GM10266 (cell line): Measurements from ENCODE around the gene DRGX.

Source experiments
- DNase-seq: peaks from one replicate; pipeline ENCODE4 v3.0.0; 2012; ENCODE audit errors: extremely low spot score
- TF ChIP-seq, protein P1 (sequence below): IDR thresholded peaks from 2 replicates; pipeline ENCODE4 v1.5.1; 2012; ENCODE audit warnings: mild to moderate bottlenecking, low read depth; ENCODE audit not compliant: control insufficient read depth, insufficient read depth; ENCODE audit errors: missing control alignments

DRGX gene

DNA sequence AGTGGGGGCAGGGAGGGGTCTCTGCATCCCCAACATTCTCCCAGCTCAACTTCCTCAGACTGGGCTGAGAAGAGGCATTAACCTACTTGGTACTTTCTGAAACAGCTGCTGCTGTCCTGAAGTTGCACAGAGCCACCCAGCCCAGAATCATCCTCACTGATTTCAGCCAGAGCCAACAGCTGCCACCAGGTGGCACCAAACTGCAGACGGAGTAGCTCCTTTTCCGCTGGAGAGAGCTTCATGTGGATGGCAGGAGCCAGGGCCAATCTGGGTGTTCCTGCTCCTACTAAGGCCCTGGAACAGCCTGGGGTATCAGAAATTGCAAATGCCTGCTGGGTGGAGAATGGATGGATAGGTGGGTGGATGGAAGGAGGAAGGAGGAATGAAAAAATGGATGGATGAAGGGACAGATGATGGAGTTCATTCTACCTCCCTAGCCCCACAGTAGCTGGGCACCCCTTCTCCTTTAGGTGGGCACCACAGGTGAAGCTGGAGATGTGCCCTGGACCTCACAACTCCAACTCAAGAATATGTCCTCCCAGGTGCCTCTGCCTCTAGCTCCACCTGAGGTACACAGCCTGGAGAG lies 11.8 kb upstream of the DRGX start:
- TF ChIP-seq, protein P1, sequence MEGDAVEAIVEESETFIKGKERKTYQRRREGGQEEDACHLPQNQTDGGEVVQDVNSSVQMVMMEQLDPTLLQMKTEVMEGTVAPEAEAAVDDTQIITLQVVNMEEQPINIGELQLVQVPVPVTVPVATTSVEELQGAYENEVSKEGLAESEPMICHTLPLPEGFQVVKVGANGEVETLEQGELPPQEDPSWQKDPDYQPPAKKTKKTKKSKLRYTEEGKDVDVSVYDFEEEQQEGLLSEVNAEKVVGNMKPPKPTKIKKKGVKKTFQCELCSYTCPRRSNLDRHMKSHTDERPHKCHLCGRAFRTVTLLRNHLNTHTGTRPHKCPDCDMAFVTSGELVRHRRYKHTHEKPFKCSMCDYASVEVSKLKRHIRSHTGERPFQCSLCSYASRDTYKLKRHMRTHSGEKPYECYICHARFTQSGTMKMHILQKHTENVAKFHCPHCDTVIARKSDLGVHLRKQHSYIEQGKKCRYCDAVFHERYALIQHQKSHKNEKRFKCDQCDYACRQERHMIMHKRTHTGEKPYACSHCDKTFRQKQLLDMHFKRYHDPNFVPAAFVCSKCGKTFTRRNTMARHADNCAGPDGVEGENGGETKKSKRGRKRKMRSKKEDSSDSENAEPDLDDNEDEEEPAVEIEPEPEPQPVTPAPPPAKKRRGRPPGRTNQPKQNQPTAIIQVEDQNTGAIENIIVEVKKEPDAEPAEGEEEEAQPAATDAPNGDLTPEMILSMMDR = peak; percentile 87
- peak; percentile 83 for DNase-seq

DNA sequence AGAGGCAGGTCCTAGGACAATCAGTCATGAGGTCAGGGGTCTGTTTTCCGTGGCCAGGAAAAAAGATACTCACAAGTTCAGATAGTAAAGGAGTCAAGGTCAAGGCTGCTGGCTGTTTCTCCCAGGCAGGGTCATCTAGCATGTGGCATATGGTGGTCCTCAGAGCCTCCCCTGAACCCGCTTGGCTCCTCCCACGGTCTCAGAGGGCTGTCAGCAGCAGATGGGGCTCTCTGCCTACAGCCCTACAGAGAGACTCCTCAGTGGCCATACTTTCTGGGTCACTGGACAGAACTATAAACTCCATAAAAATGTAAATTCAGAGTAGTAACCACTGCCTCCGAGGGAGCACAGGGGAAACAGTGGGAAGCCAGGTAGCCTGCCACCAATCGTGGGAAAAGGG lies 11.3 kb upstream of the DRGX start:
- TF ChIP-seq, protein P1 = no peak
- no peak for DNase-seq

- no peak for DNase-seq
- TF ChIP-seq, protein P1 = no peak
Measured at GRCh38 chr10:49404321-49404878, 8.5 kb upstream of the DRGX start.

DNA sequence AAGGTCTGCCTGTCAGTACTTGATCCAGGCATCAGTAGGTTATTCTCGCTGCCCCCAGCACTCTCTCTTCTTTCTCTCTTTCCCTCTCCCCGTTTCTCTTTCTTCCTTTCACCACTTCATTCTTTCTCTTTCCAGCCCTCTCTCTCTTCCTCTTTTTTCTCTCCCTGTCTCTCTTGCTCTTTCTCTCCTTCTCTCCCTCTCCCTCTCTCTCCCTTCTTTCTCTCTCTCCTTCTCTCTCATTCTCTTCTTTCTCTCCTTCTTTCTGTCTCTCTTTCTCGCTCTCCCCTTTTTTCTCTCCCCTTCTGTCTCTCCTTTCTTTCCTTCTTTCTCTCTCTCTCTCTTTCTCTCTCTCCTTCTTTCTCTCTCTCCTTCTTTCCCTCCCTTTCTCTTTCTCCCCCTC lies 7.5 kb upstream of the DRGX start:
- no peak for DNase-seq
- TF ChIP-seq, protein P1 = no peak

- TF ChIP-seq, protein P1 = no peak
- no peak for DNase-seq
Measured at GRCh38 chr10:49400365-49400764, 4.5 kb upstream of the DRGX start.

GRCh38 chr10:49398986-49399385 lies 3.1 kb upstream of the DRGX start:
- no peak for DNase-seq
- TF ChIP-seq, protein P1 = no peak

DNA sequence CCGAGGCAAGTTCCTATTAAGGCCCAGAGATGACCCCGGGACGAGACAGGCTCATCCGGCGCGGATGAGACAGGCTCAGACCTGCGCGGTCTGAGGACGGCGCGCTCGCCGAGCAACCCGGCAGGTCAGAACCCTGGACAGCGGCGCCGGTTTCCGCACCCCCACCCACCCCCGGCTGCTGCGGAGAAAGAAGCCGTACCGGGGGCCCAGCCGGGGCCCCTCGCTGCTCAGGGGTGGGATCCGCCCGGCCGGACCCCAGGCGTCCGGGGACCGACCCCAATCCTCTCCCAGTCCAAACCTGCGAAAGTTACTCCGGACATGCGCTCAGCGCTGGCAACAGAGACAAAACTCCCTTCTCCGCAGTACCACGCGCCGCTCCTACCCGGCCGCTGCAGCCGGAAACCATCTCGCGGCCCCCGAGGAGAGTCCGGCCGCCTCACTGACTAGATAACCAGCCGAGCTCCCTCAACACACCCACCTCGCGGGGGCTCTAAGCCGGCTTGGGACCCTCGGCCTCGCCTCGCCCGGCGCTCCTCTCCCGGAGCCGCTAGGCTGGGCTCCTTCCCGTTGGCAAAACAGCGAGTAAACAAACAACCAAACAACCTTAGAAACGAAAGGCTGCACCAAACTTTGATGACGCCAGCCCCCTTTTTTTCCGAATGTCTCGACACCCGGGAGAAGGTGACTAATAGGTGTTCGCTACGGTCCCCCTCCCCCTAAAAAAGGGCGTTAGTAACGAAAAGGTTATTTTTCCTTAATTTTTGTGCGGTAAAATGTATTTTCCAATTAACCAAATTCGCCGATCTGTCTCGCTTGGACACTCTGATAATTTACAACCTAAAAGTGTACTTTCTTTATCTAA lies 2.3 kb upstream of the DRGX start:
- TF ChIP-seq, protein P1 = no peak
- peak; percentile 85 for DNase-seq
